RWPE2 (cell line): ENCODE measurements around the gene ST7.

Experiments
- ATAC-seq: fragments of 200-7000 bp; cut with Tn5 transposase; 3 replicates; pipeline ENCODE4 v1.9.1; 2021; ENCODE audit warnings: low read depth
- DNase-seq: peaks from one replicate; pipeline ENCODE4 v3.0.0-alpha.2; 2020; ENCODE audit warnings: low spot score
- H3K27ac ChIP-seq: fragments of 450-650 bp; 2 replicates; pipeline ENCODE4 v1.5.1; 2017; ENCODE audit warnings: mild to moderate bottlenecking; ENCODE audit not compliant: poor library complexity, severe bottlenecking
- H3K27me3 ChIP-seq: fragments of 250-450 bp; sonication (Bioruptor Pico); 2 replicates; pipeline ENCODE4 v1.5.1; 2021; ENCODE audit warnings: mild to moderate bottlenecking, moderate library complexity; ENCODE audit not compliant: insufficient read depth, poor library complexity, severe bottlenecking
- H3K36me3 ChIP-seq: fragments of 250-450 bp; sonication (Bioruptor Pico); 2 replicates; pipeline ENCODE4 v1.5.1; 2020; ENCODE audit warnings: low read depth, mild to moderate bottlenecking, moderate library complexity
- H3K4me1 ChIP-seq: fragments of 250-450 bp; sonication (Bioruptor Pico); 2 replicates; pipeline ENCODE4 v1.5.1; 2021; ENCODE audit warnings: mild to moderate bottlenecking, moderate library complexity; ENCODE audit not compliant: insufficient read depth, poor library complexity, severe bottlenecking
- H3K4me3 ChIP-seq: fragments of 250-450 bp; sonication (Bioruptor Pico); 2 replicates; pipeline ENCODE4 v1.5.1; 2021; ENCODE audit warnings: mild to moderate bottlenecking, moderate library complexity; ENCODE audit not compliant: severe bottlenecking
- H3K9me3 ChIP-seq: fragments of 250-450 bp; sonication (Bioruptor Pico); 2 replicates; pipeline ENCODE4 v1.5.1; 2021; ENCODE audit warnings: mild to moderate bottlenecking, moderate library complexity; ENCODE audit not compliant: severe bottlenecking
- CTCF ChIP-seq: fragments of 450-650 bp; IDR thresholded peaks from one replicate; pipeline ENCODE4 v1.5.1; 2017; ENCODE audit warnings: mild to moderate bottlenecking, moderate library complexity; ENCODE audit not compliant: poor library complexity, severe bottlenecking

ST7 gene

GRCh38 chr7:116953906-116954838 is 871 bp downstream of the ST7 start:
- peak overlapping the region; percentile 94 for H3K4me3 ChIP-seq
- ATAC-seq (peak; percentile 70), DNase-seq (peak; percentile 53)
- peaks cover 18% of the 10 kb centered on the region for H3K4me1 ChIP-seq
- no peak for TF ChIP-seq CTCF
- H3K9me3 ChIP-seq = peaks cover 1% of the 10 kb centered on the region
- peak overlapping the region; percentile 79 for H3K27ac ChIP-seq
- H3K27me3 ChIP-seq = no peaks in the 10 kb centered on the region
- no peaks in the 10 kb centered on the region for H3K36me3 ChIP-seq

- ATAC-seq (no peak), DNase-seq (no peak)
- Histone ChIP-seq H3K9me3 (peaks cover 3% of the 10 kb centered on the region), H3K27me3 (no peaks in the 10 kb centered on the region), H3K36me3 (no peaks in the 10 kb centered on the region), H3K27ac (no peak overlapping the region), H3K4me1 (peaks cover 18% of the 10 kb centered on the region), H3K4me3 (peak overlapping the region; percentile 94)
- TF ChIP-seq CTCF = no peak
Measured at GRCh38 chr7:116955340-116955739, 2.0 kb downstream of the ST7 start.

- Histone ChIP-seq H3K27me3 (no peaks in the 10 kb centered on the region), H3K4me3 (no peak overlapping the region), H3K4me1 (peaks cover 18% of the 10 kb centered on the region), H3K36me3 (no peaks in the 10 kb centered on the region), H3K27ac (no peak overlapping the region), H3K9me3 (peaks cover 3% of the 10 kb centered on the region)
- no peak for TF ChIP-seq CTCF
- DNase-seq = no peak
- no peak for ATAC-seq
Measured at GRCh38 chr7:116955801-116956476, 2.6 kb downstream of the ST7 start.

GRCh38 chr7:116956477-116956804 is 3.1 kb downstream of the ST7 start:
- TF ChIP-seq CTCF = no peak
- Histone ChIP-seq H3K9me3 (peaks cover 3% of the 10 kb centered on the region), H3K36me3 (no peaks in the 10 kb centered on the region), H3K4me1 (peaks cover 18% of the 10 kb centered on the region), H3K4me3 (no peak overlapping the region), H3K27ac (no peak overlapping the region), H3K27me3 (no peaks in the 10 kb centered on the region)
- no peak for ATAC-seq
- no peak for DNase-seq
